NCI-H1092 (cell line): ENCODE results near the gene PTK7.

ENCODE experiments used
- DNase-seq: peaks from one replicate; lab custom pipeline; 2025; lab: John Stamatoyannopoulos, UW

PTK7 gene

GRCh38 chr6:43180985-43181384, 104.9 kb downstream of the PTK7 start:
- no peak for DNase-seq

- no peak for DNase-seq
These were observed 105.5 kb downstream of the PTK7 start for GRCh38 chr6:43181621-43181941.

GRCh38 chr6:43181942-43182860, 106.1 kb downstream of the PTK7 start, which contains the start of gene CUL9:
TSS of gene CUL9 (plus strand) at chr6:43182196. CDS start at chr6:43184311, 2,115 bp downstream.
- DNase-seq: peak; percentile 78

- no peak for DNase-seq
These were observed 107.3 kb downstream of the PTK7 start for GRCh38 chr6:43183441-43183840.

GRCh38 chr6:43184268-43184985, 108.3 kb downstream of the PTK7 start:
- no peak for DNase-seq

GRCh38 chr6:43185391-43185985, 109.4 kb downstream of the PTK7 start:
- DNase-seq: no peak

GRCh38 chr6:43186019-43186418, 109.9 kb downstream of the PTK7 start:
- DNase-seq: no peak

- DNase-seq: no peak
These were observed 110.6 kb downstream of the PTK7 start for GRCh38 chr6:43186706-43187105.

GRCh38 chr6:43187821-43188220, 111.7 kb downstream of the PTK7 start:
- DNase-seq: no peak

- DNase-seq: no peak
These were observed 112.3 kb downstream of the PTK7 start for GRCh38 chr6:43188426-43188825.

GRCh38 chr6:43189776-43190304, 113.7 kb downstream of the PTK7 start:
- DNase-seq: no peak

GRCh38 chr6:43192911-43193310, 116.8 kb downstream of the PTK7 start:
- DNase-seq: no peak

GRCh38 chr6:43193929-43194328, 117.8 kb downstream of the PTK7 start:
- DNase-seq: no peak

- DNase-seq: no peak
These were observed 120.2 kb downstream of the PTK7 start for GRCh38 chr6:43196337-43196736.

GRCh38 chr6:43199912-43200311, 123.8 kb downstream of the PTK7 start:
- no peak for DNase-seq

GRCh38 chr6:43200541-43200940, 124.4 kb downstream of the PTK7 start:
- DNase-seq: no peak

- DNase-seq: no peak
These were observed 126.3 kb downstream of the PTK7 start for GRCh38 chr6:43202451-43202850.

- no peak for DNase-seq
These were observed 127.1 kb downstream of the PTK7 start for GRCh38 chr6:43203029-43203717.

GRCh38 chr6:43203718-43204095, 127.6 kb downstream of the PTK7 start:
- DNase-seq: no peak

GRCh38 chr6:43204271-43205105, 128.4 kb downstream of the PTK7 start:
- no peak for DNase-seq

GRCh38 chr6:43205849-43206248, 129.7 kb downstream of the PTK7 start:
- DNase-seq: no peak
